Karpas-422 (cell line): ENCODE measurements around the gene TBC1D30. TPM values are rescaled to one million over a fixed set of nuclear protein-coding genes. Genes with fewer than 3 reads are reported as not detected.

Experiments used
- DNase-seq: peaks from one replicate; pipeline ENCODE4 v3.0.0-alpha.2; 2015
- H2AFZ ChIP-seq: fragments of 200-600 bp; sonication (generic); 2 replicates; pipeline ENCODE4 v1.6.1; 2014; ENCODE audit warnings: antibody characterized with exemption, low read length, mixed read lengths
- H3K27ac ChIP-seq: fragments of 200-600 bp; sonication (generic); 2 replicates; pipeline ENCODE4 v1.5.1; 2014; ENCODE audit warnings: mild to moderate bottlenecking, low read length, moderate library complexity
- H3K27me3 ChIP-seq: fragments of 200-600 bp; sonication (generic); 2 replicates; pipeline ENCODE4 v1.6.1; 2014; ENCODE audit warnings: low read length, mixed read lengths
- H3K36me3 ChIP-seq: fragments of 200-600 bp; sonication (generic); 2 replicates; pipeline ENCODE4 v1.6.1; 2014; ENCODE audit warnings: low read length, mixed read lengths; ENCODE audit not compliant: insufficient read depth
- H3K4me1 ChIP-seq: fragments of 200-600 bp; sonication (generic); 2 replicates; pipeline ENCODE4 v1.6.1; 2014; ENCODE audit warnings: mild to moderate bottlenecking, low read length, mixed read lengths
- H3K4me2 ChIP-seq: fragments of 200-600 bp; sonication (generic); 2 replicates; pipeline ENCODE4 v1.6.1; 2014; ENCODE audit warnings: low read length, low read depth, mild to moderate bottlenecking; ENCODE audit not compliant: poor library complexity, severe bottlenecking
- H3K4me3 ChIP-seq: fragments of 200-600 bp; sonication (generic); 2 replicates; pipeline ENCODE4 v1.5.1; 2014; ENCODE audit warnings: mild to moderate bottlenecking, antibody characterized with exemption, low read length, mixed read lengths
- H3K79me2 ChIP-seq: fragments of 200-600 bp; sonication (generic); 2 replicates; pipeline ENCODE4 v1.6.1; 2014; ENCODE audit warnings: mild to moderate bottlenecking, low read length, mixed read lengths
- H3K9ac ChIP-seq: fragments of 200-600 bp; sonication (generic); 2 replicates; pipeline ENCODE4 v1.6.0; 2014; ENCODE audit warnings: low read length
- H3K9me2 ChIP-seq: fragments of 200-600 bp; sonication (generic), shearing (Covaris generic); replicated peaks from 2 replicates; pipeline ENCODE4 v1.6.0; 2014; ENCODE audit warnings: mild to moderate bottlenecking, low read length, moderate library complexity; ENCODE audit not compliant: insufficient read depth
- H3K9me3 ChIP-seq: fragments of 300-700, 200-600 bp; sonication (generic); 2 replicates; pipeline ENCODE4 v1.6.1; 2014; ENCODE audit warnings: low read length, mixed read lengths
- H4K20me1 ChIP-seq: fragments of 200-600 bp; sonication (generic); 2 replicates; pipeline ENCODE4 v1.6.1; 2014; ENCODE audit warnings: mild to moderate bottlenecking, antibody characterized with exemption, low read length, low read depth; ENCODE audit not compliant: insufficient read depth
- total RNA-seq: library from RNA; depleted of rRNA; stranded (reverse); fragments of >200 nt; shearing (Covaris generic); gene quantifications from 2 replicates; pipeline ENCODE4 v1.2.3, GENCODE V29; 2014; ENCODE audit warnings: low replicate concordance

TBC1D30 gene
- total RNA-seq, 1 experiment from 2014 or later, result 7.1 TPM

GRCh38 chr12:64785838-64786237 is 38.6 kb upstream of the TBC1D30 start:
- DNase-seq, result no peak
- Histone ChIP-seq H3K36me3 (no peaks in the 10 kb centered on the region), H3K9me2 (no peaks in the 10 kb centered on the region), H3K9ac (no peak overlapping the region), H3K27ac (no peak overlapping the region), H3K27me3 (no peaks in the 10 kb centered on the region), H3K9me3 (no peaks in the 10 kb centered on the region), H3K4me2 (no peak overlapping the region), H3K4me3 (no peak overlapping the region), H4K20me1 (no peaks in the 10 kb centered on the region), H2AFZ (no peak overlapping the region), H3K79me2 (no peaks in the 10 kb centered on the region), H3K4me1 (peaks cover 5% of the 10 kb centered on the region; the same call in 1 of the 2 replicates)

- Histone ChIP-seq H3K9me2 (no peaks in the 10 kb centered on the region), H3K4me1 (no peaks in the 10 kb centered on the region), H3K9ac (no peak overlapping the region), H3K79me2 (no peaks in the 10 kb centered on the region), H2AFZ (no peak overlapping the region), H3K27me3 (no peaks in the 10 kb centered on the region), H4K20me1 (no peaks in the 10 kb centered on the region), H3K36me3 (no peaks in the 10 kb centered on the region), H3K9me3 (no peaks in the 10 kb centered on the region), H3K4me3 (no peak overlapping the region), H3K27ac (no peak overlapping the region), H3K4me2 (no peak overlapping the region)
- DNase-seq, result no peak
These were observed 34.3 kb upstream of the TBC1D30 start for GRCh38 chr12:64790166-64790565.

GRCh38 chr12:64791036-64791435 is 33.4 kb upstream of the TBC1D30 start:
- Histone ChIP-seq H3K9me3 (no peaks in the 10 kb centered on the region), H3K9ac (no peak overlapping the region), H3K9me2 (no peaks in the 10 kb centered on the region), H2AFZ (no peak overlapping the region), H3K4me3 (no peak overlapping the region), H3K79me2 (no peaks in the 10 kb centered on the region), H3K4me2 (no peak overlapping the region), H3K4me1 (no peaks in the 10 kb centered on the region), H3K27ac (no peak overlapping the region), H4K20me1 (no peaks in the 10 kb centered on the region), H3K27me3 (no peaks in the 10 kb centered on the region), H3K36me3 (no peaks in the 10 kb centered on the region)
- no peak for DNase-seq

- Histone ChIP-seq H3K79me2 (no peaks in the 10 kb centered on the region), H3K9me2 (no peaks in the 10 kb centered on the region), H3K4me3 (no peak overlapping the region), H3K4me1 (no peaks in the 10 kb centered on the region), H3K9ac (no peak overlapping the region), H4K20me1 (no peaks in the 10 kb centered on the region), H3K36me3 (no peaks in the 10 kb centered on the region), H3K27ac (no peak overlapping the region), H3K27me3 (no peaks in the 10 kb centered on the region), H3K4me2 (no peak overlapping the region), H3K9me3 (no peaks in the 10 kb centered on the region), H2AFZ (no peak overlapping the region)
- no peak for DNase-seq
These were observed 32.3 kb upstream of the TBC1D30 start for GRCh38 chr12:64792128-64792527.

- Histone ChIP-seq H3K27ac (no peak overlapping the region), H3K27me3 (no peaks in the 10 kb centered on the region), H3K4me2 (no peak overlapping the region), H3K9me3 (no peaks in the 10 kb centered on the region), H3K9me2 (no peaks in the 10 kb centered on the region), H3K4me1 (no peaks in the 10 kb centered on the region), H2AFZ (no peak overlapping the region), H3K9ac (no peak overlapping the region), H4K20me1 (no peaks in the 10 kb centered on the region), H3K79me2 (no peaks in the 10 kb centered on the region), H3K36me3 (no peaks in the 10 kb centered on the region), H3K4me3 (no peak overlapping the region)
- no peak for DNase-seq
These were observed 30.8 kb upstream of the TBC1D30 start for GRCh38 chr12:64793610-64794009.

GRCh38 chr12:64794305-64794704 is 30.1 kb upstream of the TBC1D30 start:
- Histone ChIP-seq H3K4me2 (no peak overlapping the region), H2AFZ (no peak overlapping the region), H3K4me1 (no peaks in the 10 kb centered on the region), H3K9me3 (no peaks in the 10 kb centered on the region), H3K27ac (no peak overlapping the region), H3K9me2 (no peaks in the 10 kb centered on the region), H3K27me3 (no peaks in the 10 kb centered on the region), H3K79me2 (no peaks in the 10 kb centered on the region), H4K20me1 (no peaks in the 10 kb centered on the region), H3K36me3 (no peaks in the 10 kb centered on the region), H3K9ac (no peak overlapping the region), H3K4me3 (no peak overlapping the region)
- DNase-seq, result no peak

- no peak overlapping the region for H3K4me2 ChIP-seq
- no peaks in the 10 kb centered on the region for H4K20me1 ChIP-seq
- no peak overlapping the region for H3K27ac ChIP-seq
- no peak overlapping the region for H2AFZ ChIP-seq
- no peaks in the 10 kb centered on the region for H3K36me3 ChIP-seq
- no peaks in the 10 kb centered on the region for H3K4me1 ChIP-seq
- no peak overlapping the region for H3K9ac ChIP-seq
- H3K27me3 ChIP-seq, result no peaks in the 10 kb centered on the region
- no peaks in the 10 kb centered on the region for H3K9me2 ChIP-seq
- no peaks in the 10 kb centered on the region for H3K9me3 ChIP-seq
- no peak overlapping the region for H3K4me3 ChIP-seq
- no peaks in the 10 kb centered on the region for H3K79me2 ChIP-seq
- peak; percentile 93 for DNase-seq
These were observed 28.1 kb upstream of the TBC1D30 start for GRCh38 chr12:64796205-64796845.

- Histone ChIP-seq H2AFZ (no peak overlapping the region), H3K36me3 (no peaks in the 10 kb centered on the region), H3K4me3 (no peak overlapping the region), H3K27ac (no peak overlapping the region), H3K27me3 (no peaks in the 10 kb centered on the region), H3K9me2 (no peaks in the 10 kb centered on the region), H3K9me3 (no peaks in the 10 kb centered on the region), H4K20me1 (no peaks in the 10 kb centered on the region), H3K9ac (no peak overlapping the region), H3K4me2 (no peak overlapping the region), H3K4me1 (no peaks in the 10 kb centered on the region), H3K79me2 (no peaks in the 10 kb centered on the region)
- no peak for DNase-seq
These were observed 27.3 kb upstream of the TBC1D30 start for GRCh38 chr12:64797156-64797555.
